ENCODE data around the gene TOR1A. TPM values are rescaled to one million over a fixed set of nuclear protein-coding genes. Genes with fewer than 3 reads are reported as not detected.

The TOR1A gene
- total and polyA plus RNA-seq, 8 donors: 8.9 to 17.5 (median 12.2) TPM

GRCh38 chr9:129851821-129852220, 27.9 kb upstream of the TOR1A start:
- no peak for DNase-seq
- 78 to 84% methylated on average over 5 of the region's 5 CpGs for WGBS, 2 donors

GRCh38 chr9:129850821-129851550, 27.1 kb upstream of the TOR1A start:
- TF ChIP-seq CTCF (IDR thresholded peaks at IDR 0.05): no peak
- Histone ChIP-seq H3K36me3 (peaks cover 0 to 24% (median 11%) of the 10 kb centered on the region in 3 donors), H3K27me3 (no peaks in the 10 kb centered on the region), H3K4me3 (no peak overlapping the region), H3K4me1 (no peaks in the 10 kb centered on the region), H3K27ac (no peak overlapping the region), H3K9me3 (no peaks in the 10 kb centered on the region)
- 84 to 85% methylated on average over 6 of the region's 6 CpGs for WGBS, 2 donors
- ATAC-seq (no peak), DNase-seq (no peak), FAIRE-seq (no peak)
- intact Hi-C loops (cut with DNase I): no loop called here

More at GRCh38 chr9:129851821-129852220, 27.9 kb upstream of the TOR1A start:
- intact Hi-C loops (cut with DNase I): no loop called here
- peaks cover 0 to 27% (median 11%) of the 10 kb centered on the region in 3 donors for H3K36me3 ChIP-seq
- no peak overlapping the region for H3K27ac ChIP-seq
- H3K9me3 ChIP-seq: no peaks in the 10 kb centered on the region
- H3K4me3 ChIP-seq: no peak overlapping the region
- TF ChIP-seq CTCF (IDR thresholded peaks at IDR 0.05): no peak
- ATAC-seq (no peak), FAIRE-seq (no peak)
- no peaks in the 10 kb centered on the region for H3K27me3 ChIP-seq
- no peaks in the 10 kb centered on the region for H3K4me1 ChIP-seq

- Histone ChIP-seq H3K27ac (no peak overlapping the region), H3K36me3 (peaks cover 0 to 23% (median 11%) of the 10 kb centered on the region in 3 donors), H3K4me3 (no peak overlapping the region), H3K4me1 (no peaks in the 10 kb centered on the region), H3K9me3 (no peaks in the 10 kb centered on the region), H3K27me3 (no peaks in the 10 kb centered on the region)
- 90 to 92% methylated on average over 6 of the region's 6 CpGs for WGBS, 2 donors
- ATAC-seq (no peak), DNase-seq (no peak), FAIRE-seq (no peak)
- no peak for TF ChIP-seq CTCF (IDR thresholded peaks at IDR 0.05)
- intact Hi-C loops (cut with DNase I): no loop called here
Measured at GRCh38 chr9:129849901-129850300, 26.0 kb upstream of the TOR1A start.

- no peak for TF ChIP-seq CTCF (IDR thresholded peaks at IDR 0.05)
- no peaks in the 10 kb centered on the region for H3K9me3 ChIP-seq
- WGBS, 2 donors: 80 to 91% methylated on average over 4 of the region's 4 CpGs
- intact Hi-C loops (cut with DNase I): no loop called here
- no peak for ATAC-seq
- no peaks in the 10 kb centered on the region for H3K4me1 ChIP-seq
- peaks cover 0 to 23% (median 11%) of the 10 kb centered on the region in 3 donors for H3K36me3 ChIP-seq
- H3K27ac ChIP-seq: no peak overlapping the region
- no peak overlapping the region for H3K4me3 ChIP-seq
- H3K27me3 ChIP-seq: no peaks in the 10 kb centered on the region
- DNase-seq: no peak
- FAIRE-seq: no peak
Measured at GRCh38 chr9:129848712-129849441, 24.9 kb upstream of the TOR1A start.

GRCh38 chr9:129845373-129845772, 21.4 kb upstream of the TOR1A start:
- H3K4me3 ChIP-seq: no peak overlapping the region
- H3K36me3 ChIP-seq: no peaks in the 10 kb centered on the region
- no peak for DNase-seq
- no peak for TF ChIP-seq CTCF (IDR thresholded peaks at IDR 0.05)
- H3K27me3 ChIP-seq: no peaks in the 10 kb centered on the region
- no peaks in the 10 kb centered on the region for H3K4me1 ChIP-seq
- H3K9me3 ChIP-seq: no peaks in the 10 kb centered on the region
- 68 to 83% methylated on average over 2 of the region's 2 CpGs for WGBS, 2 donors
- no peak for FAIRE-seq
- no peak for ATAC-seq
- no peak overlapping the region for H3K27ac ChIP-seq
- intact Hi-C loops (cut with DNase I): no loop called here

Data from pancreas (tissue), 10 donors.